Inflammatory macrophage treated with lipopolysaccharide for 1 hour (primary cell): ENCODE measurements around the gene EXOC6.
"Not testable (repeated sequence)": the region's sequence is repeated elsewhere in the genome, so short reads cannot be mapped to it uniquely, and the experiment has no call there.

Experiments used
- DNase-seq, 2 donors: peaks; one replicate each; pipeline ENCODE4 v3.0.0-alpha.2; 2020 to 2022

The EXOC6 gene

GRCh38 chr10:93083743-93084539 is 235.6 kb downstream of the EXOC6 start:
- DNase-seq, result no peak

GRCh38 chr10:93085272-93085859 is 237.0 kb downstream of the EXOC6 start:
- no peak for DNase-seq

GRCh38 chr10:93086289-93086688 is 238.0 kb downstream of the EXOC6 start:
- DNase-seq, result no peak

GRCh38 chr10:93087846-93088245 is 239.5 kb downstream of the EXOC6 start:
- no peak for DNase-seq

- DNase-seq, result no peak
These were observed 240.1 kb downstream of the EXOC6 start for GRCh38 chr10:93088466-93088865.

GRCh38 chr10:93090619-93091018 is 242.3 kb downstream of the EXOC6 start:
- DNase-seq, result peak in 1 of 2 donors; percentile 26

GRCh38 chr10:93091960-93092359 is 243.6 kb downstream of the EXOC6 start:
- no peak for DNase-seq

- no peak for DNase-seq
These were observed 246.9 kb downstream of the EXOC6 start for GRCh38 chr10:93095225-93095624.

GRCh38 chr10:93096901-93097300 is 248.6 kb downstream of the EXOC6 start:
- DNase-seq, result no peak

- no peak for DNase-seq
These were observed 249.1 kb downstream of the EXOC6 start for GRCh38 chr10:93097386-93097785.

GRCh38 chr10:93098816-93099215 is 250.5 kb downstream of the EXOC6 start:
- DNase-seq, result no peak

- DNase-seq, result no peak
These were observed 251.3 kb downstream of the EXOC6 start for GRCh38 chr10:93099670-93100069.

- not testable (repeated sequence) for DNase-seq
These were observed 252.8 kb downstream of the EXOC6 start for GRCh38 chr10:93101148-93101547.

GRCh38 chr10:93103953-93104352 is 255.6 kb downstream of the EXOC6 start:
- DNase-seq, result no peak

GRCh38 chr10:93106631-93107072 is 258.3 kb downstream of the EXOC6 start:
- no peak for DNase-seq
